DMS79 treated with DMSO at 0.1 percent for 48 hours (cell line): ENCODE data around the gene FLT4.

Source experiments
- DNase-seq: peaks from one replicate; lab custom pipeline; 2025; lab: John Stamatoyannopoulos, UW

Gene FLT4

GRCh38 chr5:180625791-180626660 lies 23.4 kb downstream of the FLT4 start:
- DNase-seq = no peak

GRCh38 chr5:180625125-180625790 lies 24.1 kb downstream of the FLT4 start:
- no peak for DNase-seq

DNA sequence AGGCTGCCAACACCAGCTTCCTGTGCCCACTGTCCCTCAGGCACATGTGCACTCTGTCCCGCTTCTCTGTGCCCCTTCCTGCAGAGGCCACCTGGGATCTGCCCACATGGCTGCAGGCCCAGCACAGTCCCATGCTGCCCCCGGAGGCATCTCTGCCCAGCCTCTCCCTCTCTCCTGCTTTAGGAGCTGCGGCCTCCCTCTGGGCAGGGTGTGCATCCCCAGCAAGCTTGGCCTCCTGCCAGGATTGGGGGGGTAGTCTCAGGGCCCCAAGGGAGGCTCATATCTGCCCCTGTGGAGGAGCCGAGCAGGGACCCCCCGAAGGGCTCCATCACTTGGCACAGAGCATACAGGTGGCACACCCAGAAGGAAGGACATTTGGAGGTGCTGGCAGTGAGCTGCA lies 24.8 kb downstream of the FLT4 start:
- DNase-seq = no peak

DNA sequence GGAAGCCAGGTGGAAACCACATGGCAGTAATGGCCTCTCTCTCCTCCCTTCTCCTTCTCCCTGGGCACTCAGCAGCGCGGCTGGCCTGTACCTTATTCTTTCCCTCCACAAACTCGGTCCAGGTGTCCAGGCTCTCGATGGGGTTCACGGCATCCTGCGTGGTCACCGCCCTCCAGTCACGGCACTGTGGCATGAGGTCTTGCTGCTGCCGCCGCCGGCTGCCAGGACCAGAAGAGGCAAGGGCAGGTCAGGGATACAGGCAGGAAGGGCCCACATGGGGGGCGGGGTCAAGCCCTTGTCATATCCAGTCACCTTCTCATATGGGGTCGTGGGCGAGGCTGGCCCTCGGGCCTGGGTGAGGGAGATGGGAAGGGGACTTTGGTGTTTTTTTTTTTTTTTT lies 25.6 kb downstream of the FLT4 start:
- DNase-seq = no peak

- DNase-seq = no peak
These were observed 26.0 kb downstream of the FLT4 start for GRCh38 chr5:180623411-180623834.

DNA sequence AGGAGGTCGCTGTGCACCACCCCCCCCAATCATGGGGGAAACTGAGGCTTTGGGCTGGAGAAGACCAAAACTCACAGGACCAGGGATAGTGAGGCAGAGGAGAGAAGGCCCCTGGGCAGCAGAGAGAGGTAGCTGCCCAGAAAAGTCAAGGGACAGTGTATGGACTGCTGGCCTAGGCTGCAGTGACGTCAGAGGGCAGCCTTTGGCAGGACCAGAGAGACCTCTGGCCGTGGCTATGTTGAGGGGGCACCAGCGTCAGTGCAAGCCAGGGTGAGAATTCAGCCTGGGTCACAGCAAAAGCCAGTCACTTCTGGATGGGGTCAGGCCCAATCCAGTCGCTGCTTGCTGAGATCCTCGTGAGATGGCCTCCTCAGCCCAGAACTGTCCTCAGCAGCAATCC lies 26.5 kb downstream of the FLT4 start:
- no peak for DNase-seq

- DNase-seq = no peak
These were observed 28.1 kb downstream of the FLT4 start for GRCh38 chr5:180621311-180621710.

DNA sequence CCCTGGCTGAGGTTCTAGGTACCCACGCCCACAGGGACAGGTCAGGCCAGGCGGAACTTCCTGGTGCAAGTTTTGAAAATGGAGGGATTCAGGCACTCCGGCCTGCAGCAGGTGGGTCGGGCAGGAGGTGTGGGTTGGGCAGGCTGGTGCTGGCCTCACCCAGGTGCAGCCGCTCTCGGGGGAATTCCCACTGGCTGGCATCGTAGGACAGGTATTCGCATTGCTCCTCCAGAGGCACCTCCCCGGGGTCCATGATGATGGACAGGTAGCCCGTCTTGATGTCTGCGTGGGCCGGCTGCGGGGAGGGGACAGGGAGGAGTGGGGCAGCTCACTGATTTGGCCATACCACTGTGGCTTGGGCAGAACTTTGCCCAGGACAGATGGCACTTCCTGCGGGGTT lies 29.4 kb downstream of the FLT4 start:
- no peak for DNase-seq

DNA sequence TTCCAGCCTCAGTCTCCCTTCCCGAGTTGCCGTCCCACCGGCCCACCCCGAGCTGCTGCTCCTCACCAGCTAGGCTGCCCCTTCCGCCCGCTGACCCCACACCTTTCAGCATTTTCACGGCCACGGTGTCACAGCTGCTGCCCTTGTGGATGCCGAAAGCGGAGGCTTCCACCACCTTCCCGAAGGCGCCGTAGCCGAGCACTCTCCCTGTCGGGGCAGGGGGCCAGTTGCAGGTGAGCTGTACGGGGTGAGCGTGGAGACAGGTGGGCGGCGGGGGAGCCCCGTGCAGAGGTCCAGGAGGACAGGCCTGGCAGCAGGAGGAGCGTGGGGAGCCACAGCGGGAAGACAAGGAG lies 29.9 kb downstream of the FLT4 start:
- no peak for DNase-seq

DNA sequence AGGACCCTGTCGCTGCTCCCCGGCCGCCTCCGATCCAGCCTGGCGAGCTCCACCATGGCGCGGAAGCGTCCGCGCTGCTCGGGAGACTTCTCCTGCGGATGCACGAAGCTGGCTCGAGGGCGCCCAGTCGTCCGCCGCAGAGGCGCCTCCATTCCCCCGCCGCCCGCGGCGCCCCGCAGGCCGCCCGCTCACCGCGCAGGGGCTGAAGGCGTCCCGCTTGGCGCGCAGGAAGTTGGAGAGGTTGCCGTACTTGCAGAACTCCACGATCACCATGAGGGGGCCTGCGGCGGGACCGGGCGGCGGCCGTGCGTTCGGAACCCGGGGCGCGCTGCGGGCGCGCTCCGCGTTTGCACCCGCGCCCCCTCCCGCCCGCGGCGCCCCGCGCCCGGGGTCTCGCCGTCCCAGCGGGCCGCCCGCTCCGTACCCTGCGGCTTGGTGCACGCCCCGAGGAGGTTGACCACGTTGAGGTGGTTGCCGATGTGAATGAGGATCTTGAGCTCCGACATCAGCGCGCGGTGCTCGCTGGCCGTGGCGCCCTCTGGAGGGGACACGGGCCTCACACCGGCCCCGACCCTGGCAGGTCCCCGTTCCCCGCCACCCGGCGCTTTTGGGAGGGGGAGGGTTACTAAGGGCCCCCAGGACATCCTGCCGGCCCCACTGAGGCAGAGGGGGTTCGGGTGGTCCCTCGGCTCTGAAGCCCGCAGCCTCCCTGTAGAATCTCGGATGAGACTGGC lies 30.4 kb downstream of the FLT4 start:
- no peak for DNase-seq

DNA sequence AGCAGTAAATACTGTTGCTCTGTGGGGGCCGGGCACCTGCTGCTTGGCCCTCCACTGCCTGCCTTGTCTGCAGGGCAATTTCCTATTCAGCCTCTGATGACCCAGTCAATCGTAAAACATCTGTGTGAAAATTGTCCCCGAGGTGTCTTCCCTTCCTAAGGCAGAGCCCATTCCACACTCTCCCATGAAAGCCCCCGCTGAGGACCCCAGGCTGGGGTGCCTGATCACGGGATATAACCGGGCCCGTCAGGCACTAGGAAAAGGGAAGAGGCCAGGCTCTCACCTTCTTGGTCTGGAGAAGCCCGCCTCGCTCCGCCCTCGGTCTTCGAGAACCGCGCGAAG lies 30.9 kb downstream of the FLT4 start:
- DNase-seq = peak; percentile 2

DNA sequence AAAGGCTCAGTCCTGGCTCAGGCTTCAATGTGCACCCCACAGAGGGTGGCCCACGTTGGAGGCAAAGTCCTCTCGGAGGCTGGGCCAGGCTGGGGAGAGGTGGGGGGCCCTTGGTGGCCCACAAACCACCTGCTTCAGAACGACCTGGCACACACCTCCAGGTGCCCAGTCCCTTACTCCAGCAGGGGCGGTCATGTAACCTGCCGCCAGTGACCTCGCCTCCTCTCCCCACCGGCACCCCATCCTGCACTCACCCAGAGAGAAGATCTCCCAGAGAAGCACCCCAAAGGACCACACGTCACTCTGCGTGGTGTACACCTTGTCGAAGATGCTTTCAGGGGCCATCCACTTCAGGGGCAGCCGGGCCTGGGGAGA lies 35.6 kb downstream of the FLT4 start:
- no peak for DNase-seq

DNA sequence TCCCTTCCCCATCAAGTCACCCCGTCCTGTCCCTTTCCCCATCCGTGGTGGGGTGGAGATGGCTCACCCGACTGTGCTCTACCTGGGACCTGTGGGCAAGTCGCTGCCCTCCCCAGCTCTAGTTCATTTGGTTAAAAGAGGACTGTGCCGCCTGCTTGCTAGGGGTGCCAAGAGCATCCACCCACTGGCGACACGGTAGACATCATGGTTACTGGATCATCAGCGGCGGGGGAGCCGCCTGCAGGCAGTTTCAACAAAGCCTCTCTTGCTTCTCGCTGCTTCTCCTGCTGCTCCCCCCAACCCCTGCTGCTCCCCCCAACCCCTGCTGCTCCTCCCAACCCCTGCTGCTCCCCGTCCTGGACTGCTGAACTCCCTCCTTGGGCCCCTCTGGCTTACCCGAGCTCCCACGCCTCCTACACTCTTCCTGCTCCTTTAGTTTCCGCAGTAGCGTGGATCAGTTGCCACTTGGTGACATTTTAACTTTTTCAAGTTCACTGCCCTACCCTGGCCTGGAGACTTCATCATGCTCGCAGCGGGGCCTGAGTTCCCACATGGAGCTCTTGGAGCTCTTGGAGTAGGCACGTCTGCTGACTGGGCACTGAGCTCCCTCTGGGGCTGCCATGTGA lies 36.1 kb downstream of the FLT4 start:
- DNase-seq = no peak

DNA sequence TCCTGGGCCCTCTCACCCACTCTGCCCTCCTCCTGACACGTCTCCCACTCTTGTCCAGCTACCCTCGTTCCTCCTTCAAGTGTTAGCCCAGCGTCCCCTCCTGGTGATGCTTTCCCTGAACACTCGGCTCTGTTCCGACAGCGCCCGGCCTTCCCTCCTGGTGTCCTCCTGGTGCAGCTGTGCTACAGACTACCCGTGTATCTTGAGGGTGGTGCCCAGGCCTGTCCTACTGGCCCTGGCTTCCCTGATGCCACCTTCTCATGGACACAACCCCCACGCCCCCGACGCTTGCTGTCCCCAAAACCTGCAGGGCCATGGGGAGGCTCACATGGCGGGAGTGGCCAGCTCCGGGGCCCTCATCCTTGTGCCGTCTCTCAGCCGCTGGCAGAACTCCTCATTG lies 36.7 kb downstream of the FLT4 start:
- no peak for DNase-seq

- no peak for DNase-seq
These were observed 38.1 kb downstream of the FLT4 start for GRCh38 chr5:180611140-180611850.

GRCh38 chr5:180609817-180610550 lies 39.4 kb downstream of the FLT4 start:
- no peak for DNase-seq

- no peak for DNase-seq
These were observed 40.0 kb downstream of the FLT4 start for GRCh38 chr5:180609386-180609785.

- DNase-seq = no peak
These were observed 40.7 kb downstream of the FLT4 start for GRCh38 chr5:180608572-180609310.

- DNase-seq = peak; percentile 22
These were observed 41.4 kb downstream of the FLT4 start for GRCh38 chr5:180607861-180608571.

- DNase-seq = no peak
These were observed 43.1 kb downstream of the FLT4 start for GRCh38 chr5:180606215-180606785.
